ENCODE results near the gene FASN.

- TF ChIP-seq CTCF (IDR thresholded peaks at IDR 0.05): no peak
- no peak for TF ChIP-seq POLR2A (IDR thresholded peaks at IDR 0.05)
Observed at GRCh38 chr17:82070611-82071010, 27.4 kb downstream of the FASN start.

All from body of pancreas (tissue), 4 donors.